Measurements from ENCODE around the gene KCNT2. TPM values are rescaled to one million over a fixed set of nuclear protein-coding genes. Genes with fewer than 3 reads are reported as not detected.

The KCNT2 gene
- total and polyA plus RNA-seq, 9 donors, result 5.3 to 34.9 (median 14.1) TPM

- intact Hi-C loops (cut with DNase I), result no loop called here
Measured at GRCh38 chr1:196573226-196573625, 35.0 kb downstream of the KCNT2 start.

GRCh38 chr1:196567238-196567637, 41.0 kb downstream of the KCNT2 start:
- Histone ChIP-seq H3K27ac (no peak overlapping the region), H3K4me3 (no peak overlapping the region), H3K27me3 (no peaks in the 10 kb centered on the region), H3K9me3 (no peaks in the 10 kb centered on the region), H3K4me1 (ENCODE audit: insufficient read depth) (no peaks in the 10 kb centered on the region), H3K36me3 (no peaks in the 10 kb centered on the region)
- intact Hi-C loops (cut with DNase I), result no loop called here
- TF ChIP-seq CTCF (IDR thresholded peaks at IDR 0.05) (no peak), EP300 (IDR thresholded peaks at IDR 0.05) (no peak), POLR2A (IDR thresholded peaks at IDR 0.05) (no peak)
- no peak for DNase-seq
- WGBS, 3 donors, result 84 to 90% (median 87%) methylated on average over 1 of the region's 1 CpG

More at GRCh38 chr1:196573226-196573625, 35.0 kb downstream of the KCNT2 start:
- no peaks in the 10 kb centered on the region for H3K27me3 ChIP-seq
- no peak for DNase-seq
- TF ChIP-seq POLR2A (IDR thresholded peaks at IDR 0.05) (no peak), EP300 (IDR thresholded peaks at IDR 0.05) (no peak), CTCF (IDR thresholded peaks at IDR 0.05) (no peak)
- no peak overlapping the region for H3K4me3 ChIP-seq
- no peaks in the 10 kb centered on the region for H3K36me3 ChIP-seq
- no peaks in the 10 kb centered on the region for H3K9me3 ChIP-seq
- no peaks in the 10 kb centered on the region for H3K4me1 ChIP-seq (ENCODE audit: insufficient read depth)
- 67 to 72% (median 70%) methylated on average over 2 of the region's 2 CpGs for WGBS, 3 donors
- no peak overlapping the region for H3K27ac ChIP-seq

- H3K36me3 ChIP-seq, result no peaks in the 10 kb centered on the region
- no peaks in the 10 kb centered on the region for H3K27me3 ChIP-seq
- intact Hi-C loops (cut with DNase I), result no loop called here
- no peak overlapping the region for H3K27ac ChIP-seq
- no peaks in the 10 kb centered on the region for H3K4me1 ChIP-seq (ENCODE audit: insufficient read depth)
- TF ChIP-seq CTCF (IDR thresholded peaks at IDR 0.05) (no peak), POLR2A (IDR thresholded peaks at IDR 0.05) (no peak), EP300 (IDR thresholded peaks at IDR 0.05) (no peak)
- no peaks in the 10 kb centered on the region for H3K9me3 ChIP-seq
- no peak for DNase-seq
- H3K4me3 ChIP-seq, result no peak overlapping the region
Measured at GRCh38 chr1:196563768-196564167, 44.5 kb downstream of the KCNT2 start.

- Histone ChIP-seq H3K4me3 (no peak overlapping the region), H3K27ac (no peak overlapping the region), H3K27me3 (no peaks in the 10 kb centered on the region), H3K9me3 (no peaks in the 10 kb centered on the region), H3K36me3 (no peaks in the 10 kb centered on the region), H3K4me1 (ENCODE audit: insufficient read depth) (no peaks in the 10 kb centered on the region)
- no peak for DNase-seq
- intact Hi-C loops (cut with DNase I), result no loop called here
- TF ChIP-seq CTCF (IDR thresholded peaks at IDR 0.05), result no peak
- no peak for TF ChIP-seq EP300 (IDR thresholded peaks at IDR 0.05)
- no peak for TF ChIP-seq POLR2A (IDR thresholded peaks at IDR 0.05)
- WGBS, 3 donors, result 73 to 84% (median 76%) methylated on average over 3 of the region's 3 CpGs
Measured at GRCh38 chr1:196559314-196559713, 48.9 kb downstream of the KCNT2 start.
